Measurements from ENCODE around the gene PALLD. TPM values are rescaled to one million over a fixed set of nuclear protein-coding genes. Genes with fewer than 3 reads are reported as not detected.

The PALLD gene
- polyA plus RNA-seq, 1 donor (not counting 4 experiments of a cell fraction or from before 2014, with no cell fraction given) = 136 TPM

- no peaks in the 10 kb centered on the region for H4K20me1 ChIP-seq (ENCODE audit: control insufficient read depth, extremely low read depth, insufficient read depth, low read length)
- H3K9ac ChIP-seq (ENCODE audit: control insufficient read depth, extremely low read depth, insufficient read depth, low read length) = no peak overlapping the region
- no peaks in the 10 kb centered on the region for H3K27me3 ChIP-seq (ENCODE audit: control insufficient read depth, extremely low read depth, insufficient read depth, low read length)
- FAIRE-seq (no peak), DNase-seq (ENCODE audit: low read depth, low spot score) (no peak)
- H3K79me2 ChIP-seq (ENCODE audit: control insufficient read depth, insufficient read depth, low read length) = no peaks in the 10 kb centered on the region
- no peak overlapping the region for H2AFZ ChIP-seq (ENCODE audit: control insufficient read depth, low read length)
- H3K4me3 ChIP-seq (ENCODE audit: control insufficient read depth in 2 of 3, extremely low read depth in 1 of 3, insufficient read depth in 2 of 3, low read depth in 1 of 3, low read length in 3 of 3) = no peak overlapping the region
- H3K36me3 ChIP-seq (ENCODE audit: control insufficient read depth in 2 of 2, extremely low read depth in 1 of 2, insufficient read depth in 2 of 2, low read length in 2 of 2) = no peaks in the 10 kb centered on the region
- no peak overlapping the region for H3K27ac ChIP-seq (ENCODE audit: control insufficient read depth, insufficient read depth, low read length)
- dilution Hi-C loops (cut with MboI; ENCODE audit: extremely low pct_ligation_motif_present, low sequenced_read_pairs) = no loop called here
- TF ChIP-seq, protein P1, sequence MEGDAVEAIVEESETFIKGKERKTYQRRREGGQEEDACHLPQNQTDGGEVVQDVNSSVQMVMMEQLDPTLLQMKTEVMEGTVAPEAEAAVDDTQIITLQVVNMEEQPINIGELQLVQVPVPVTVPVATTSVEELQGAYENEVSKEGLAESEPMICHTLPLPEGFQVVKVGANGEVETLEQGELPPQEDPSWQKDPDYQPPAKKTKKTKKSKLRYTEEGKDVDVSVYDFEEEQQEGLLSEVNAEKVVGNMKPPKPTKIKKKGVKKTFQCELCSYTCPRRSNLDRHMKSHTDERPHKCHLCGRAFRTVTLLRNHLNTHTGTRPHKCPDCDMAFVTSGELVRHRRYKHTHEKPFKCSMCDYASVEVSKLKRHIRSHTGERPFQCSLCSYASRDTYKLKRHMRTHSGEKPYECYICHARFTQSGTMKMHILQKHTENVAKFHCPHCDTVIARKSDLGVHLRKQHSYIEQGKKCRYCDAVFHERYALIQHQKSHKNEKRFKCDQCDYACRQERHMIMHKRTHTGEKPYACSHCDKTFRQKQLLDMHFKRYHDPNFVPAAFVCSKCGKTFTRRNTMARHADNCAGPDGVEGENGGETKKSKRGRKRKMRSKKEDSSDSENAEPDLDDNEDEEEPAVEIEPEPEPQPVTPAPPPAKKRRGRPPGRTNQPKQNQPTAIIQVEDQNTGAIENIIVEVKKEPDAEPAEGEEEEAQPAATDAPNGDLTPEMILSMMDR (optimal IDR thresholded peaks at IDR 0.05 in 1 of 3, IDR thresholded peaks at IDR 0.05 in 1 of 3, conservative IDR thresholded peaks at IDR 0.05 in 1 of 3; ENCODE audit: extremely low read depth in 1 of 3, insufficient read depth in 2 of 3, low read length in 3 of 3) = no peak
- no peak for TF ChIP-seq EZH2 (IDR thresholded peaks at IDR 0.05; ENCODE audit: low read length)
- H3K9me3 ChIP-seq (ENCODE audit: control insufficient read depth, low read depth, low read length) = no peaks in the 10 kb centered on the region
- peaks cover 7% of the 10 kb centered on the region for H3K4me1 ChIP-seq (ENCODE audit: control insufficient read depth, extremely low read depth, insufficient read depth, low read length)
- no peaks in the 10 kb centered on the region for H3K9me1 ChIP-seq (ENCODE audit: control insufficient read depth, extremely low read depth, insufficient read depth, low read length)
- H3K4me2 ChIP-seq (ENCODE audit: control insufficient read depth, extremely low read depth, insufficient read depth, low read depth, low read length) = no peak overlapping the region
Observed at GRCh38 chr4:168678751-168679366, 182.0 kb downstream of the PALLD start.

GRCh38 chr4:168679397-168679796 is 182.5 kb downstream of the PALLD start:
- H3K9me3 ChIP-seq (ENCODE audit: control insufficient read depth, low read depth, low read length) = no peaks in the 10 kb centered on the region
- DNase-seq (ENCODE audit: low read depth, low spot score) (no peak), FAIRE-seq (no peak)
- no peak overlapping the region for H3K4me3 ChIP-seq (ENCODE audit: control insufficient read depth in 2 of 3, extremely low read depth in 1 of 3, insufficient read depth in 2 of 3, low read depth in 1 of 3, low read length in 3 of 3)
- TF ChIP-seq, protein P1 (optimal IDR thresholded peaks at IDR 0.05 in 1 of 3, IDR thresholded peaks at IDR 0.05 in 1 of 3, conservative IDR thresholded peaks at IDR 0.05 in 1 of 3; ENCODE audit: extremely low read depth in 1 of 3, insufficient read depth in 2 of 3, low read length in 3 of 3) = no peak
- no peak for TF ChIP-seq EZH2 (IDR thresholded peaks at IDR 0.05; ENCODE audit: low read length)
- no peak overlapping the region for H3K4me2 ChIP-seq (ENCODE audit: control insufficient read depth, extremely low read depth, insufficient read depth, low read depth, low read length)
- dilution Hi-C loops (cut with MboI; ENCODE audit: extremely low pct_ligation_motif_present, low sequenced_read_pairs) = no loop called here
- H3K4me1 ChIP-seq (ENCODE audit: control insufficient read depth, extremely low read depth, insufficient read depth, low read length) = peaks cover 7% of the 10 kb centered on the region
- no peaks in the 10 kb centered on the region for H3K27me3 ChIP-seq (ENCODE audit: control insufficient read depth, extremely low read depth, insufficient read depth, low read length)
- H3K27ac ChIP-seq (ENCODE audit: control insufficient read depth, insufficient read depth, low read length) = no peak overlapping the region
- H3K36me3 ChIP-seq (ENCODE audit: control insufficient read depth in 2 of 2, extremely low read depth in 1 of 2, insufficient read depth in 2 of 2, low read length in 2 of 2) = no peaks in the 10 kb centered on the region
- no peaks in the 10 kb centered on the region for H3K9me1 ChIP-seq (ENCODE audit: control insufficient read depth, extremely low read depth, insufficient read depth, low read length)
- no peak overlapping the region for H2AFZ ChIP-seq (ENCODE audit: control insufficient read depth, low read length)
- no peaks in the 10 kb centered on the region for H3K79me2 ChIP-seq (ENCODE audit: control insufficient read depth, insufficient read depth, low read length)
- no peak overlapping the region for H3K9ac ChIP-seq (ENCODE audit: control insufficient read depth, extremely low read depth, insufficient read depth, low read length)
- no peaks in the 10 kb centered on the region for H4K20me1 ChIP-seq (ENCODE audit: control insufficient read depth, extremely low read depth, insufficient read depth, low read length)

Measured in keratinocyte (primary cell).